CD4-positive, alpha-beta T cell treated with Interleukin-21 for 1 hour (primary cell): ENCODE measurements around the gene ATP10A.

Experiments used
- DNase-seq: peaks from one replicate; pipeline ENCODE4 v3.0.0-alpha.2; 2020

ATP10A gene

DNA sequence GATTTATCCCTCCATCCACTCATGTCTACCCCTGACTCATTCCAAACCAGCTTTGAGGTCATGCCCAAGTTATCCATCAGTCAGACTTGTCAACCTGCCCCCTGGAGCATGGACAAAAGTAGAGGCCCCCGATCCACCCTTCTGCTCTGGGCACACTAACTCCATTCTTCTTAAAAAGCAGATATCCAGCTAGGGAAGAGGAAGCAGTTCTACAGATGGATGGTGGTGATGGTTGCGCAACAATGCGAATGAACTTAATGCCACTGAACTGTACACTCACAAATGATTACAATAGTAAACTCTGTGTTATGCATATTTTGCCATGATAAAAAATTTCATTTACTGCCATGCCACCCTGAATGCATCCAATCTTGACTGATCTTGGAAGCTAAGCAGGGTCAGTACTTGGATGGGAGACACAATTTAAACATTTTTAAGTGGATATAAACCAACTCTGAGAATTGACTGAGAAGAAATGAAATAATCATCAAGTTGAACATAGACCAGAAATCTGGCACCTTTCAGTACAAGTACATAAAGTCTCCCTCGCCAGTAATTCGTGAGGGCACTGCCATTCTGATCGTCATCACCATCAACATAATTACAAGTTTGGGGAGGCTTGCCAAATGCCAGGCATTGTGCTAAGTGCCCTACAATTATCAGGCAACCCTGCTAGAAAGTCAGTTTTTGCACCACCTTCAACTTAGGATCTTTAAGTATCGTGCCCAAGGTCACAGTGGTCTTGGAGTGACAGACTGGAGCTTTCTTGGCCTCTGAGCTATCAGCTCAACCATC lies 124.8 kb downstream of the ATP10A start:
- no peak for DNase-seq

DNA sequence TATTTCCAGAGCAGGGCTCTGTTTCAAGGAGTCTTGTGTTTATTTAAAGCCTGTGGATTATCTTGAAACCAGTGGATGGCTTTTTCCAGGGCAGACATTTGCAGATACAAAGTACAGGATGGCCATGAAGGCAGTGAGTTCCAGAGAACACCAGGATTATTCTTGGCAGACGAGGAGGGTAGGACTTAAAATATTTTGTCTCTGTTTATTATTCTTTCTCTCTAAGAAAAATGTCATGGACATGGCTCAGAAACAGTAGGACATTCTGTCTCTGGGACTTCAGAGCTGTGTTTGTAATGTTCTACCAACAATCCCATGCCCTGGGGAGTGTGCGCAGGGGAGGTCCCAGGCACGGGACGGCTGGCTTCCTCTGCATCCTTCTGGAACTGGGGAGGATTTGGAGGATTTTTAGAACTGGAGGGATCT lies 125.9 kb downstream of the ATP10A start:
- no peak for DNase-seq

DNA sequence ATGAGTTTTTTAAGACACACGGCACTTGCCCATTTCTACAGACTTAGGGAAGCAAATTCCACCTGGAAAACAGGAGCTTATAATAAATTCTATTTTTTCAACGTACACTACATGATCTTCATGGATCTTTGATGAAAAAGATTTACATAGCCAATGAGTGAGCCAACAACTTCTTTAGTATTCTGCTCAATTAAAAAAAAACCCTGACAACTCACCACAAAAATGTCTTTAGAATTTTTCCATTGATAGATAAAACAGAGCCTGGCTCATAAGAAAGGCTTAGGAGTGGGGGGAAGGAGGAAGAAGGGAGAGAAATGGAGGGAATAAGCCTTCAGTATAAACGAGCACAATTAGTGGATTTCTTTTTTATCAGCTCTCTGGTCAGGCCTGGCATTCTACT lies 126.7 kb downstream of the ATP10A start:
- DNase-seq: no peak

DNA sequence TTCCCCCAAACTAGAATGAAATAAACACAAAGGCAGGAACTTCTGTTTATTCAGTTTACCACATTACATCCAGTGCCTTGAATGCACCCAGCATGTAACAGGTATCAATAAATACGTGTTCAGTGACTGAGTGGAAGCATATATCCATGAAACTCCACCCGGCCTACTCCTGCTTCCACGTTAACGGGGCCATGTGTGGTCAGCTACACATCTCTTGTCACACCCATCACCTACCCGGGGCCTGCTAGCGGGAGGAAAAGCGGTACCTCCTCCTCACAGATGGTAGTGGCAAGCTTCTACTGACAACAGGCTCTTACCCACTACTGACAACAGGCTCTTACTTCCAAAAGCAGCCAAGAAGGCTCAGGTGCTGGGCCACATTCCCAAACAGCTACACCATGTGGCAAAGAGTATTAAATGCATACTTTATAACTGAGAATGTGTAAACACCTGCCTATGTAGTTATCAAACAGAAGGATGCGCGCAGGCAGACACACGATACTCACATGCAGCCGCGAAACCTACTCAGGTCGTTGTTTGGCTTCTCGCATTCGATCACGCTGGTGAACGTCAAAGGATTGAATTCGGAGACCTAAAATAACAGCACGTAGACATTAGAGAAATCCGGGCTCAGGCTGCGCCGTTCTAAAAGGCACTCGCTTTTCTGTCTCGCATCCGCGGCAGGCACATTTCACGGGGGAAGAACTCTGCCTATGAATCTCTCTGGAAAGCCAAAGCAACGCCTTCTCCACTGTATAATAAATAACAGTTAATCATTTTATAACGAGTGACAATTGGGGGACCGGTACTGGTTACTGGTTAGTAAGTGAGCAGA lies 127.4 kb downstream of the ATP10A start:
- no peak for DNase-seq

DNA sequence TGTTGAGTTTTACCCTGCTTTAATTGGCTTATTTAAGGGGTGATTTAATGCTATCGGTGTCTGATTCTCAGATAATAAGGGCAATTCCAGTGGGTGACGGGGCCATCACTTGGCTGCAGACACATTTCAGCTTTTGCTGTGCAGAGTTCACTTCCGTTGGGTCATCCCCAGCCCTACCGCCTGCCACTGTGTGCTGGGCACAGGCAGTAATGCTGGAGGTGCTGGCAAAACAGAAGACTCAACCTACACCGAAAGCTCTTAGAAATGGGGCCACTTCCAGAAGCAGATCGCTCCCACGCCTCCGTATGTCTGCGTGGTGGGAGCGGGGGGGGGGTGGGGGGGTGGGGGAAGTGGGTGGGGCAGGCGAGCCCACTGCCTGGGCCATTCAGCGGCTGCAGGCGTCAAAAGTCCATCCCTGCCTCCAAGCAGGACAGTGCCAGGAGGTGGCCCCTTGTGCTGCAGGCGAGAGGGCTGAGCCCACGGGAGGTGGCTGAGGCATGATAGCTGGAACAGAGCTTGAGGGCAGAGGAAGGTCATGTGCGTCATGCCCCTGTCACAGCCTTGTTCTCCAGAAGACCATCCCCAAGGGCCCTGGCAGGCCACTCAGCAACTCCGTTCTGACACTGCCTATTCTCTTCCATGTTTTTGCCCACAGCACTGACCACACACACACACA lies 128.3 kb downstream of the ATP10A start:
- no peak for DNase-seq

DNA sequence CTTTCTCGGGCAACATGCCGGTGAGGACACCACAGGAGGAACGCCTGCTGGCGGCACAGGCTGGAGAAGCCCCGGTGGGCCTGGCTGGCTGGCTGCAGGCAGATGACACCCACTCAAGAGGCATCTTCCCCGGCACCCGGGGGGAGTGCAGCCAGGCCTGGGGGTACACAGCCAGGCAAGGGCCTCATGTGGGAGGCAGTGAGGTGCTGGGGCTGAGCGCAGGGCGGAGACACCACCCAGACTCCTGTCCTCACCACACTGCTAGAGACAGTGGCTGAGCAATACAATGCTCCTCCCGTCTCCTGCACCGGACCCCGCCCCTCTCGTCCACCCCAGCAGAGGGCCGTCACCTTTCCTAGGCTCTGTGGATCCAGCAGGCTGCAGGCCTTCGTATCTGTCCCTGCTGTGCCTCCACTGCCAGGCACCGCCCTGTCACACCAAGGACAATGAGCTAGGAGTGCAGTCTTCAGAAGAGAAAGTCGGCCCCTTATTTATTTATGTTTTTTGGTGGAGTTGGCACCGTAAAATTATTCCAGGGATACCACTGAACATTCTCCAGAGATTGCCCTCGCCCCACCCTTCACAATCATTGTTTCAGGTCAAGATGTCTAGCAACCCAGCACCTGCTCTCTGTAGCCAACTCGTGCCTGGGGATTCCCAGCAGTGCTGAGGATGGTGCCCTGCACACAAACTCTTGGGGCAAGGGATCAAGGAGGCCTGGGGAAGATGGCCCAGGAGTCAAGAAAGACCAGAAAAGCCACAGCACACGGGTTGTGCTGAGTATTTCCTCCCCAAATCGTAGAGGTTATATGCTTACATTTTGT lies 129.1 kb downstream of the ATP10A start:
- no peak for DNase-seq

DNA sequence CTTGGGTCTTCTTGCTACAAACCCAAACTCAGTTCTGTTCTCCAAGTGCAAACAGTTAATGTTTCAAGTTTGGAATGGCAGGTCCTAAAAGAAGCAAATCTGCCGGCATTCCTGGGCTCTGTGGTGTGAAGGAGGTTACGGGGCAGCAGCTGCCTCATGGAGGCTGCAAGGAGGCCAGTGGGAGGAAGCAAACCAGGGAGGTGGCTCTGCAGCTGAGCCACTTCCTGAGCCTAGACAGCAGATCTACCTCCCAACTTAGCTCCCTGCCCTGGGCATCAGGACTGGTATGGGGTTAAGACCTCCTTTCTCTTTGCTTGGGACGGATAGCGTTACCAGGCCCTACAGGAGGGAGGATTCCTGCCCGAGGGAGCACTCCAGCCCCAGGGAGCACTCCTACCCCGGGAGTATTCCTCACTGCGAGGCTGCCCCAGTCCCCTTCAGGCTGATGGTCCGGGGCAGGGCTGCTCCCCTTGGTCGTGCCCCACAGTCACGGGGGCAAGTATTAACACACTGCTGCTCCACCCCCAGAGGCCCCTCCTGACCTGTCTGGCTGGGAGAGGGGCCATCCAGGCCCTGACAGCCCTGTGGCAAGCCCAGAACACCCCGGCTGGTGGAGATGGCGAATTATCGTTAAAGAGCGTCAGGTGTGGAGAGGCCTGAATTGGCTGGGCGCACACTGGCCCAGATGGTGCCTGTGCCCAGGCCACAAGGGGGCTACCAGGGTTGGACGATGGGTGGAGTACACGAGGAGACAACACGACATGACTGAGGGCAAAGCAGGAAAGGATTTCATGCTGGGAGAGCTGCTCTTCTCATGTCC lies 129.9 kb downstream of the ATP10A start:
- no peak for DNase-seq

DNA sequence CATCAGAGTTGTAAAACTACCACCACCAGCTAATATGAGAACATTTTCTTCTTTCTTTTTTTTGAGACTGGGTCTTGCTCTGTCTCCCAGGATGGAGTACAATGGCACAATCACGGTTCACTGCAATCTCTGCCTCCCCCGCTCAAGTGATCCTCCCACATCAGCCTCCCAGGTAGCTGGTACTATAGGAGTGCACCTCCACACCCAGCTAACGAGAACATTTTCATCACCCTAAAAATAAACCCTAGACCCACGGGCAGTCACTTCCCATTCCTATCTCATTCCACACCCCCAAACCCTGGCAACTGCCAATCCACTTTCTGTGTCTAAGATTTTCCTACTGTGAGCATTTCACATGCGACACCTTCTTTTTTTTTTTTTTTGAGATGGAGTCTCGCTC lies 130.9 kb downstream of the ATP10A start:
- no peak for DNase-seq

DNA sequence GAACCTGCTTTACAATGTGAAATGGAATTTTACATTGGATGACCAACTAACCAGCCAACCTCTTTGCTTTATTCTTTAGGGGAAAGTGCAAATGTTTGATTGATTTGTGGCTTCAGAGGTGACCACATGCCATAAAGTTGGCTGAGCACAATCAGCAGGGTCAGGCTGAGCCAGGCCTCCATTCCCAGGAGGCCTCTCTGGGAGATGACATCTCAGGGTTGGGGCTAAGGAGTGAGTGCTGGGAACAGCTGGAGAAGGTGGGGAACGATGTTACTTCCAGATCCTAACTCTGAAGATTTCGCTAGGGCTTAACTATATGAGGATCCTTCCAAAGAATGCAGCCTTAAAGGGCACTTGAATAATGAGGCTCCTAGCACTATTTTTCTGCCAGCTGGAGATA lies 131.7 kb downstream of the ATP10A start:
- no peak for DNase-seq

DNA sequence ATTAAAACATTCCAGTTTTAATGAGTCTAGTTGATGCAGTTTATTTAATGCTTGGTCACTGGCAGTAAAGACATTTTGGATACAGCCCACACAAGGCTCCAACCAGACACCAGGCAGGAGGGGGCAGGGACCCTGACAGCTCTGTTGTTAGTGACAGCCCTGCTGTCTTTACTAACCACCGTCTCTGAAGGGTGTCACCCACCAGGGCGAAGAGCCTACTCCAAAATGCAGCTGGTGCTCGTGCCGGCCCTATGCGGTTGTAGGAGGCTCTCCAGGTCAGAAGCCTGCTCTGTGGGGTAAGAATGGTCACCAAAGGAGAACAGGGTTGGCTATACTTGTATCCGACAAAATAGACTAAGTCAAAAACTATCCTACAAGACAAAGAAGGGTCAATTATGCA lies 132.2 kb downstream of the ATP10A start:
- DNase-seq: no peak

DNA sequence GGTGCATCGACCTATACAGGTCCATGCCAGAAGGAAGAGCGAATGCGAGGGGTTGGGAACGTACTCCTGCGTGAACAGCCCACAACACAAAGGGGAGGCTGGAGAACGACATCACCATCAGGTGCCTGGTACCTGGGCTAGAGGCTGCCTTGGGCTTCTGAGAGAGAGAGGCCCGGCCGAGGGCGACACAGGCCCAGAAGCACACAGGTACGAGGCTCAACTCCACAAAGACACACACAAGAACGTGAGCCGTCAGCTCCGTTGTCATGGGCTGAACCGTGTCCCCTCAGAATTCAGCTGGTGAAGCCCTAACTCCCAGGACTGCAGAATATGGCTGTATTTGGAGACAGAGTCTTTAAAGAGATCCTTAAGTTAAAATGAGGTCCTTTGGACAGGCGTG lies 134.3 kb downstream of the ATP10A start:
- DNase-seq: no peak

DNA sequence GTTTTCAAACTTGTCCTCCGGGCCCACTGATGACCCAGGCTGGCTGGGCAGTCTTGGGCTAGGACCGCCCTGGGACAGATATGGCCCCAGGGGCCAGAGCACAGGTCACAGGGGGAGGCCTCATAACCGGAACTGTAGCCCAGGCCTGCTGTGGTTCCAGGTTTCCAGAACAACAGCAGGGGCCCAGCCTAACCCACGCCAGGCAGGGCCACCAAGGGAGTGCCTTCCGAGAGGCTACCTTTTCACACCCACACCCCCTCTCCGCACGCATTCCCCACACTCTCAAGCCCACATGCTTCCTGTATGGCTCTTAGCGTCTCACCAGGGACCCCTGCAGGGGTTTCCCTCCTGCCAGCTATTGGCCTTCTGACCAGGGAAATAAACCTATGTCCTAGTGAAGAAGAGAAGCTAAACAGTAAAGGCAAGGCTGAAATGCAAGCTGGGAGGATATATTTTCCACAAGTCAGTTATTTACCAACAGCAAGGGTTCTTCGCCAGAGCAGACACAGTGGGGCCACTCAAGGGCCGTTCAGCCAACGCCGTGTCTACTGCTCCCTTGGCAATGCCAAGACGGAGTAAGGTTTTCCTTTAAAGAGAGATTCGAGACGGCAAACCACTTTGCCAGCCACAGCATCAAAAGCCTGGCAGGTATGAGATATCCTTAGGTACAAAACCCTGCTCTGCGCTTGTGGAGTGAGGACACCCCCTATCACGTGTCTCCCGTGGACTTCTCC lies 135.1 kb downstream of the ATP10A start:
- DNase-seq: no peak

DNA sequence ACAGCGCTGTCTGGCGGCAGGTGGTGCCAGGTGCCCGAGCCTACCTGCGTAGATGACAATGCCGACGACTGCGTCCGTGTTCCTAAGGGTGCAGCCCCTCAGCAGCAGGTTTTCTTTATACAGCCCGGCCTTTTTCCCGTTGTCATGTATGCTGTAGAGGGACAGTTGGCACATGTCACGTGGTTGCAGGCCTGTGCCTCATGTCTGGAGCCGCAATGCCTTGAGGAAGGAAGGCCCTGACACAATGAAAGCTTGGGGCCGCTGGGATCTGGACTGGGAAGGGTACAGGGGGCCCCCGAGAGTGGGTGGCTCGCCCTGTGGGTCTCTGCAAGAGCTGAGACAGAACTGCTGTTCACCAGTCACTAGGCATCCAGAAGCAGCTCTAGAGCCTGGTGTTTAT lies 136.0 kb downstream of the ATP10A start:
- no peak for DNase-seq

DNA sequence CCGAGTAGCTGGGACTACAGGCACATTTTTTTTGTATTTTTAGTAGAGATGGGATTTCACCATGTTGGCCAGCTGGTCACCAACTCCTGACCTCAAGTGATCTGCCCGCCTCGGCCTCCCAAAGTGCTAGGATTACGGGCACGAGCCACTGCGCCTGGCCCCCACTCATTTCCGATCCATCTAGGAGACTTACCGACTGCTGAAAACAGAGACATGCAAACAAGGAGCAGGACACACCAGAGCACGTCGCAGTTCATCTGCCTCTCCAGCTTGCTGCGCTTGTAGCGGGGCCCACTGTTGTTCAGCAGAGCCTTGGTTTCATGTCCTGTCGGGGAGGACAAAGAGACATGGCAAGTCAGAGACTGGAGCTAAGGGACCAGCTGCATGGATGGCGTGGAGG lies 137.4 kb downstream of the ATP10A start:
- no peak for DNase-seq

DNA sequence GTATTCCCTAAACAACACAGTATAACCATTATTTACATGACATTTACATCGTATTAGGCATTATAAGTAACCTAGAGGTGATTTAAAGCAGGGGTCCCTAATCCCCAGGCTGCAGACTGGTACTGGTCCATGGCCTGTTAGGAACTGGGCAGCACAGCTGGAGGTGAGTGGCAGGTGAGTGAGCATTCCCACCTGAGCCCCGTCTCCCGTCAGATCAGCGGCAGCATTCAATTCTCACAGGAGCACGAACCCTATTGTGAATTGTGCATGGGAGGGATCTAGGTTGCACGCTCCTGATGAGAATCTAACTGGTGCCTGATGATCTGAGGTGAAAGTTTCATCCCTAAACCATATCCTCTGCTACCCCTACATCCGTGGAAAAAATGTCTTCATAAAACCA lies 138.2 kb downstream of the ATP10A start:
- no peak for DNase-seq

DNA sequence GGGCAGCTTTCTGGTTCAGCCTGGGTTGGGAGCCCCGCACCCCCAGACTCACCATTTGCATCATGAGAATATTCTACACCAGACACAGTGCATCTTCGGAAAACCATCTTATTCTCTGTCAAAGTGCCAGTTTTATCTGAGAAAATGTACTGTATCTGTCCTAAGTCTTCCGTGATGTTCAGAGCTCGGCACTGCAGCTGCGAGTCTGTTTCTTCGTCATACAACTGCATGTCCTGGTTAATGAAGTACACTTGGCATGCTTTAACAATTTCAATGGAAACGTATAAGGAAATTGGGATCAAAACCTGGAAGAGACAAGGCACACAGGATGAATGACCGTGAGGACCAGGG lies 141.5 kb downstream of the ATP10A start:
- no peak for DNase-seq

DNA sequence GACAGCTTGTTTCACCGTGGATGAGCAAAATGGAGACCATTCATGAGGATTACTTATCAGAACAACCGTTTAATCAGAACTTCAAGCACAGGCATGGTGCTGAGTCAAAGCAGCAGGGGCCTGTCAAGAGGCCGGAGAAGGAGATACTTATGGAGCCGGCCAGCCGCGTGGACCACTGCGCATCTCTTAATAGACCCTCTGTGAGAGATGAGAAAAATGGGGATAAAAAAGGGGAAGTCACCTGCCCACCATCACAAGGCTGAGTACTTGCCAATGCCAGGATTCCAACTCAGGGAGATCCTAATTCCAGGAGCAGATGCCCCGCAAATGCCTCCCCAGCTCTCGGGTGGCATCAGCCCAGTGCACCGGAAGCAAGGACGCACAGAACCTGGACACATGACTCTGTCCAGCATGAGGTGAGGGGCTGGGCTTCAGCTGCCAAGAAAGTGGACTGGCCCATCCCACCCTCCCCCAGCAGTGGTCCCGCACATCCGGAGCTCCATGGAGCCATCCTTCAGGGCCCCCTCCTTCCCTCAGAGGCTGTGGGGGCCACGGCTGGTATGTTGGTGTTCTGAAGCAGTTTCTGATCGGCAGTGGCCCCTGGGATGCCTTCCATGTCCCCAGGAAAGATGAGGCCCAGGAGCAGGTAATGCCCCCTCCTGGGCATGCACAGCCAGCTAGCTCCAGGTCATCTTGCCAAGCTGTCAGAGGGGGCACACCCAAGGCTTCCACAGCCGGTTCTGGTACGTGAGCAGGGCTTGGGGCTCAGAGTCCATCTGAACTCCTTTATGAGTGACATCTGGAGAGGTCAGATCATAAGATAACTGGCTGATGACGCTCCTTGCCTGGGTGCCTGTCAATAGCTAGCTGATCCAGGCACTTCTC lies 143.8 kb downstream of the ATP10A start:
- DNase-seq: no peak

DNA sequence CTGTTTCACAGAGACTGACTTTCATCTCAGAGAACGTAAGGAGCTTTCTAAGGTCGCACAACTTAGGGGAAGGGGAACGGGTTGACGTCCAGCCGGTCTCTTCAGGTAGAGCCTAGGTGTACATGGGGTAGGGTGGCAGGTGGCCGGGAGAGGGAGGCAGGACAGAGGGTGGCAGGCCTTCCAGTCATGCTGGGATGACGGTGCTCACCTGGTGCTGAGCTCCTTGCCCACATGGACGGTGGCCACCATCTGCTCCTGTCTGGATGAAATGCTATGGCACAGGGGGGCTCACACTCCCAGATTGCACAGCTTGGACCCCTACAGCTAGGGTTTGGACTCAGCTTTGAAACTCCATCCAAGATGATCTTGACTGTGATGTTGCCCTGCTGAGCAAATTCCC lies 144.5 kb downstream of the ATP10A start:
- DNase-seq: no peak

DNA sequence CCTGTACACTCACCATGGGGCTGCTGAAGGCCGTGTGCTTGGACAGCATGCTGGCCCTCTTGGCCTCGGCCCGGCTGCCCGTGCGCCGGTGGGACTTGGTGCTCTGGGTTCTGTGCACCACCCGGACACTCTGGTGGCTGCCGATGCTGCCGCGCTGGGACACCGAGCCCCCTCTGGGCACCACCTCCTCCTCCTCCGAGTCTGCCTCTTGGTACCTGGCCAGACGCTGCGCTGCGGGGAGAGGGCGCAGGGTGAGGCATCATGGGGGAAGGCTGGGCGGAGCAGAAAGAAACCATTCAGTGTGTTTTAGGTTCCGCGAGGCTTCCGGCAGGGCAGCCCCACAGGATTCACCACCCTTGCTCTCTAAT lies 145.0 kb downstream of the ATP10A start:
- DNase-seq: no peak

DNA sequence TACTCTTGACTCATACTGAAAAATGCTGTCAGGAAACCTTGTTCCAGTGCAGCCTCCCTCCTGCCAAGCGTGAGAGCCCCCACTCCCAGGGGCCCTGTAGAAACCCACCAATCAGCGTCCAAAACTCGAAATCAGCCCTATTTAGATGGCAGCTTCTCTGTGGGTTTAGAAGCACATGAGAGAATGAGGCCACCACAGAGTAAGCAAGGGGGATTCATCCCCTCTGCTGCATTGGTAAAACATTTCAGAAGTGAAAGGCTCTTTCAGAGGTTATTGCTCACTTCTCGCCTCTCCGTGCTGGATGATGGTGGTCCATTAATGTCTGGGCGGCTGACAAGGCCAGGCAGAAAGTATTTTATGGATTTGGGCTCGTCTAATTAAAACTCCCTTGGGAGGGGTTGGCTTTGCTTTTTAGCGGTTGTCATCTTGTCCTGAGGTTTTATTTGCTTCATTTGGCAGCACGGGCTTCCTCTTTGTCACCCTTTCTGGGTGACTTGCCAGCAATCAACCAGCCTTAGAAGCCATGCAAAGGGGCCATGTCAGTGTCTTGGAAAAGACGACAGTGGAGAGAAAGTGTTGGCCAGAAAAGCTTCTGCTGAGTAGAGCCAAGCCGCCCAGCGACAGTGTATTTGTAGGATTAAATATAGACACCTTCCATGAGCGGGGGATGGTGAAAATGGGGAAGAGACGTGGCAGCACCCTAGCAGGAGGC lies 145.5 kb downstream of the ATP10A start:
- DNase-seq: no peak
